CD14-positive monocyte (primary cell): ENCODE results near the gene MAGEB17. TPM values are rescaled to one million over a fixed set of nuclear protein-coding genes. Genes with fewer than 3 reads are reported as not detected.

Source experiments
- DNase-seq, 3 donors: peaks; one replicate each; pipeline ENCODE4 v3.0.0-alpha.2; 2011 to 2022
- H2AFZ ChIP-seq: 2 replicates; pipeline ENCODE4 v1.6.0; 2012; ENCODE audit warnings: mild to moderate bottlenecking, low read depth, low read length, inconsistent platforms; ENCODE audit not compliant: insufficient read depth, poor library complexity, severe bottlenecking
- H3K27ac ChIP-seq, 2 donors: 1 replicate in 1 of 2; 2 replicates in 1 of 2; pipeline ENCODE4 v1.5.1; 2012 to 2013; ENCODE audit warnings: low read length in 2 of 2, control low read depth in 1 of 2, inconsistent platforms in 1 of 2, low read depth in 1 of 2, mild to moderate bottlenecking in 1 of 2
- H3K27me3 ChIP-seq, 2 donors: one replicate each; pipeline versions ENCODE4 v1.6.0 to v1.6.1; 2011 to 2013; ENCODE audit warnings: low read length in 2 of 2; ENCODE audit not compliant: control insufficient read depth in 2 of 2, insufficient read depth in 2 of 2
- H3K36me3 ChIP-seq, 2 donors: replicated peaks in 1 of 2; 1 replicate in 1 of 2; 2 replicates in 1 of 2; pipeline versions ENCODE4 v1.5.1 to v1.6.1; 2012 to 2013; ENCODE audit warnings: low read length in 2 of 2, control low read depth in 1 of 2, inconsistent platforms in 1 of 2, mild to moderate bottlenecking in 1 of 2; ENCODE audit not compliant: insufficient read depth in 2 of 2, control insufficient read depth in 1 of 2
- H3K4me1 ChIP-seq, 2 donors: 1 replicate in 1 of 2; 2 replicates in 1 of 2; pipeline versions ENCODE4 v1.5.1 to v1.6.1; 2012 to 2013; ENCODE audit warnings: low read length in 2 of 2, control low read depth in 1 of 2, inconsistent platforms in 1 of 2, mild to moderate bottlenecking in 1 of 2, moderate library complexity in 1 of 2; ENCODE audit not compliant: insufficient read depth in 2 of 2, control insufficient read depth in 1 of 2
- H3K4me2 ChIP-seq: replicated peaks from 2 replicates; pipeline ENCODE3; 2012; ENCODE audit warnings: low read length, moderate library complexity, mild to moderate bottlenecking; ENCODE audit not compliant: poor library complexity, severe bottlenecking; ENCODE audit errors: extremely low read depth
- H3K4me3 ChIP-seq, 3 experiments: fragments of 200-600 bp in 1 of 3; sonication (generic) in 1 of 3; replicated peaks in 1 of 3; 1 replicate in 2 of 3; 2 replicates in 1 of 3; pipeline ENCODE4 v1.5.1; 2011 to 2013; ENCODE audit warnings: low read length in 3 of 3, mild to moderate bottlenecking in 3 of 3, control low read depth in 2 of 3, low read depth in 2 of 3, inconsistent platforms in 1 of 3, moderate library complexity in 1 of 3
- H3K79me2 ChIP-seq: 2 replicates; pipeline ENCODE4 v1.6.0; 2012; ENCODE audit warnings: mild to moderate bottlenecking, control low read depth, inconsistent platforms, low read length, moderate library complexity; ENCODE audit not compliant: insufficient read depth
- H3K9ac ChIP-seq: 2 replicates; pipeline ENCODE4 v1.6.0; 2017; ENCODE audit warnings: low read length, mild to moderate bottlenecking; ENCODE audit not compliant: insufficient read depth, poor library complexity, severe bottlenecking
- H3K9me3 ChIP-seq, 2 donors: replicated peaks in 1 of 2; 1 replicate in 1 of 2; 2 replicates in 1 of 2; pipeline versions ENCODE4 v1.5.1 to v1.6.1; 2012 to 2013; ENCODE audit warnings: low read length in 2 of 2, control low read depth in 1 of 2; ENCODE audit not compliant: control insufficient read depth in 1 of 2, insufficient read depth in 1 of 2
- H4K20me1 ChIP-seq: 2 replicates; pipeline ENCODE4 v1.6.0; 2012; ENCODE audit warnings: mild to moderate bottlenecking, low read length, control low read depth, moderate library complexity; ENCODE audit not compliant: insufficient read depth
- H3K27ac Mint-ChIP-seq, 7 donors: one replicate each; pipeline ENCODE4 v1.8.0; 2020; ENCODE audit warnings: mild to moderate bottlenecking in 7 of 7, mixed read lengths in 7 of 7, moderate library complexity in 6 of 7, inconsistent platforms in 2 of 7
- H3K27me3 Mint-ChIP-seq, 3 donors: one replicate each; pipeline ENCODE4 v1.8.0; 2021 to 2022; ENCODE audit warnings: low read depth in 3 of 3, mild to moderate bottlenecking in 3 of 3, mixed read lengths in 3 of 3, moderate library complexity in 3 of 3, inconsistent platforms in 1 of 3
- H3K36me3 Mint-ChIP-seq, 2 donors: one replicate each; pipeline ENCODE4 v1.8.0; 2020; ENCODE audit warnings: mixed read lengths in 2 of 2, inconsistent platforms in 1 of 2, mild to moderate bottlenecking in 1 of 2
- H3K4me1 Mint-ChIP-seq: one replicate; pipeline ENCODE4 v1.8.0; 2020; ENCODE audit warnings: mild to moderate bottlenecking, mixed read lengths
- H3K4me3 Mint-ChIP-seq, 2 donors: one replicate each; pipeline ENCODE4 v1.8.0; 2020; ENCODE audit warnings: mild to moderate bottlenecking in 2 of 2, mixed read lengths in 2 of 2, moderate library complexity in 1 of 2
- H3K9me3 Mint-ChIP-seq, 7 donors: one replicate each; pipeline ENCODE4 v1.8.0; 2020 to 2022; ENCODE audit warnings: mixed read lengths in 7 of 7, mild to moderate bottlenecking in 6 of 7, moderate library complexity in 6 of 7, inconsistent platforms in 2 of 7
- WGBS: methylation state at CpG from one replicate; pipeline ENCODE4 v1.1.5; 2013; ENCODE audit warnings: missing lambda C conversion rate; ENCODE audit not compliant: insufficient coverage; 5-methylcytosine and 5-hydroxymethylcytosine counted together
- intact Hi-C, 2 donors: fragments of 100-400 bp; cut with micrococcal nuclease; formaldehyde crosslinking; loops; one replicate each; pipeline versions ENCODE4 v1.15.0 to v1.15.1; 2023
- polyA plus RNA-seq, 3 donors: library from polyadenylated mRNA; depleted of rRNA in 1 of 3; unstranded in 2 of 3; stranded (reverse) in 1 of 3; fragments of 300-500 nt in 2 of 3; fragments of >200 nt in 1 of 3; fragmentation: Illumina TruSeq in 2 of 3; gene quantifications; 1 replicate in 2 of 3; 2 replicates in 1 of 3; pipeline ENCODE4 v1.2.3, GENCODE V29; 2012 to 2021
- TF ChIP-seq, protein P1 (sequence below): fragments of 200-600 bp; IDR thresholded peaks from one replicate; pipeline ENCODE4 v1.8.0; 2022; ENCODE audit warnings: antibody characterized with exemption, mild to moderate bottlenecking

The MAGEB17 gene
- polyA plus RNA-seq, 3 donors: 0.13 TPM; not detected in 2

DNA sequence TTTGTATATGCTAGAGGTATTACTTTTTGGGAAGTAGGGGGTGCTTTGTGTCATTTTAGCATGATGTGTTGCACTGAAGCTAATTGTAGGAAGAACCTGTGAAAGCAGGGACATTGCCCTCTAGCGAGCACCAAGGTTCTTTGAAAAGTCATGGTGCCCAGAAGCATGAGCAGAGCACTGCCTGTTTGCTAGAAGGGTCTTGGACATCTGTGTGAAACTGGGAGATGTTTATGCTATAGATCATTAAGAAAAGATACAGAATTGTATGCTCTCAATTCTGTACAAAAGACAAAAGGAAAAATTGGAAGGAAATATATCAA, 29.2 kb upstream of the MAGEB17 start:
- Histone ChIP-seq H3K4me1 (peaks cover 10 to 12% of the 10 kb centered on the region in 2 donors), H3K9ac (no peak overlapping the region), H4K20me1 (no peaks in the 10 kb centered on the region), H3K4me2 (no peak overlapping the region), H3K27ac (no peak overlapping the region), H2AFZ (no peak overlapping the region), H3K4me3 (no peak overlapping the region), H3K9me3 (no peaks in the 10 kb centered on the region), H3K36me3 (no peaks in the 10 kb centered on the region), H3K27me3 (peaks cover 1 to 46% of the 10 kb centered on the region in 2 donors), H3K79me2 (no peaks in the 10 kb centered on the region)
- WGBS: no CpG with 5 or more reads among the region's 1 CpG
- no peak overlapping the region for H3K4me3 Mint-ChIP-seq
- H3K4me1 Mint-ChIP-seq: peaks cover 10% of the 10 kb centered on the region
- TF ChIP-seq, protein P1, sequence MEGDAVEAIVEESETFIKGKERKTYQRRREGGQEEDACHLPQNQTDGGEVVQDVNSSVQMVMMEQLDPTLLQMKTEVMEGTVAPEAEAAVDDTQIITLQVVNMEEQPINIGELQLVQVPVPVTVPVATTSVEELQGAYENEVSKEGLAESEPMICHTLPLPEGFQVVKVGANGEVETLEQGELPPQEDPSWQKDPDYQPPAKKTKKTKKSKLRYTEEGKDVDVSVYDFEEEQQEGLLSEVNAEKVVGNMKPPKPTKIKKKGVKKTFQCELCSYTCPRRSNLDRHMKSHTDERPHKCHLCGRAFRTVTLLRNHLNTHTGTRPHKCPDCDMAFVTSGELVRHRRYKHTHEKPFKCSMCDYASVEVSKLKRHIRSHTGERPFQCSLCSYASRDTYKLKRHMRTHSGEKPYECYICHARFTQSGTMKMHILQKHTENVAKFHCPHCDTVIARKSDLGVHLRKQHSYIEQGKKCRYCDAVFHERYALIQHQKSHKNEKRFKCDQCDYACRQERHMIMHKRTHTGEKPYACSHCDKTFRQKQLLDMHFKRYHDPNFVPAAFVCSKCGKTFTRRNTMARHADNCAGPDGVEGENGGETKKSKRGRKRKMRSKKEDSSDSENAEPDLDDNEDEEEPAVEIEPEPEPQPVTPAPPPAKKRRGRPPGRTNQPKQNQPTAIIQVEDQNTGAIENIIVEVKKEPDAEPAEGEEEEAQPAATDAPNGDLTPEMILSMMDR: peak; percentile 33
- no peak overlapping the region for H3K27ac Mint-ChIP-seq
- H3K27me3 Mint-ChIP-seq: peaks cover 3 to 30% (median 3%) of the 10 kb centered on the region in 3 donors
- peaks cover 0 to 1% of the 10 kb centered on the region in 2 donors for H3K36me3 Mint-ChIP-seq
- peaks cover 0 to 3% (median 0%) of the 10 kb centered on the region in 7 donors for H3K9me3 Mint-ChIP-seq
- DNase-seq: peak in 2 of 3 donors; percentile 16 to 22
- intact Hi-C loops: no loop called here

- peaks cover 3 to 24% (median 6%) of the 10 kb centered on the region in 3 donors for H3K27me3 Mint-ChIP-seq
- no peak for DNase-seq
- peaks cover 0 to 5% (median 3%) of the 10 kb centered on the region in 7 donors for H3K9me3 Mint-ChIP-seq
- Histone ChIP-seq H3K79me2 (no peaks in the 10 kb centered on the region), H3K27me3 (peaks cover 3 to 44% of the 10 kb centered on the region in 2 donors), H3K36me3 (no peaks in the 10 kb centered on the region), H3K9ac (no peak overlapping the region), H4K20me1 (no peaks in the 10 kb centered on the region), H3K4me3 (no peak overlapping the region), H3K27ac (no peak overlapping the region), H2AFZ (no peak overlapping the region), H3K9me3 (no peaks in the 10 kb centered on the region), H3K4me1 (peaks cover 10 to 12% of the 10 kb centered on the region in 2 donors), H3K4me2 (no peak overlapping the region)
- H3K4me1 Mint-ChIP-seq: peaks cover 10% of the 10 kb centered on the region
- no peak overlapping the region for H3K4me3 Mint-ChIP-seq
- no peak overlapping the region for H3K27ac Mint-ChIP-seq
- TF ChIP-seq, protein P1: no peak
- H3K36me3 Mint-ChIP-seq: peaks cover 0 to 1% of the 10 kb centered on the region in 2 donors
- WGBS: 100% methylated on average over 1 of the region's 4 CpGs
- intact Hi-C loops: no loop called here
Measured at GRCh38 chrX:16140448-16140847, 26.8 kb upstream of the MAGEB17 start.
